Ectodermal cell (in vitro differentiated cells): ENCODE measurements around the gene JAKMIP1.
"Not testable (repeated sequence)": the region's sequence is repeated elsewhere in the genome, so short reads cannot be mapped to it uniquely, and the experiment has no call there.

Source experiments
- H3K27ac ChIP-seq: 2 replicates; pipeline ENCODE4 v1.7.0; 2013; ENCODE audit warnings: mild to moderate bottlenecking, low read depth, low read length; ENCODE audit not compliant: insufficient read depth, poor library complexity, severe bottlenecking
- H3K27me3 ChIP-seq: 2 replicates; pipeline ENCODE4 v1.7.0; 2013; ENCODE audit warnings: mild to moderate bottlenecking, low read length; ENCODE audit not compliant: insufficient read depth, control insufficient read depth, poor library complexity, severe bottlenecking
- H3K36me3 ChIP-seq: one replicate; pipeline ENCODE4 v1.7.0; 2013; ENCODE audit warnings: low read length; ENCODE audit not compliant: control insufficient read depth, insufficient read depth
- H3K4me1 ChIP-seq: one replicate; pipeline ENCODE4 v1.7.0; 2013; ENCODE audit warnings: low read length; ENCODE audit not compliant: control insufficient read depth, insufficient read depth
- H3K4me3 ChIP-seq: 2 replicates; pipeline ENCODE4 v1.7.0; 2013; ENCODE audit warnings: low read depth, low read length, control low read depth; ENCODE audit not compliant: insufficient read depth
- H3K9me3 ChIP-seq: 2 replicates; pipeline ENCODE4 v1.7.0; 2013; ENCODE audit warnings: mild to moderate bottlenecking, low read length, moderate library complexity; ENCODE audit not compliant: control insufficient read depth
- whole genome bisulfite sequencing, 2 experiments: methylation state at CpG; one replicate each; pipeline ENCODE4 v1.1.7; 2013; ENCODE audit warnings: missing lambda C conversion rate in 2 of 2; 5-methylcytosine and 5-hydroxymethylcytosine counted together

The JAKMIP1 gene

GRCh38 chr4:6008766-6009385 lies 191.5 kb downstream of the JAKMIP1 start:
- H3K27me3 ChIP-seq: peaks cover 46% of the 10 kb centered on the region
- H3K4me3 ChIP-seq: no peak overlapping the region
- H3K4me1 ChIP-seq: no peaks in the 10 kb centered on the region
- H3K36me3 ChIP-seq: no peaks in the 10 kb centered on the region
- H3K9me3 ChIP-seq: no peaks in the 10 kb centered on the region
- WGBS, 2 experiments: 90 to 93% methylated on average over 19 of the region's 19 CpGs
- no peak overlapping the region for H3K27ac ChIP-seq

DNA sequence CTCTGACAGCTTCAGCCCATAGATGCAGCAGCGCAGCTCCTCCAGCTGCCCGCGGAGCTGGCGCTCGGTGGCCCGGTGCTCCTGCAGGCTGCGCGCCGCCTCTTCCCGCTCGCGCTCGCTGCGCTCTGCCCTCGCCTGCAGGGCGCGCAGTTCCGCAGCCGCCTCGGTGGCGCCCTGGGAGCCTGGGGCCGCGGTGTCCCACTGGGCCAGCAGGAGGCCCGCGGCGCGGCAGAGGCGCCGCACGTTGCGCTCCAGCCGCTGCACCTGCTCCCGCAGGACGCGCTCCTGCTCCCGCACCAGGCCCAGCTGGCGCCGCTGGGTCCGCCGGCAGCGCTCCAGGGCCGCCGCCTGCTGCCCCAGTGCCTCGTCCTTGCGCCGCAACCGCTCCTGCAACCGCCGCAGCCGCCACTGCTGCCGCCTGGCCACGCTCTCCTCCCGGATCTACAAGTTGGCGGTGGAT lies 192.2 kb downstream of the JAKMIP1 start:
- Histone ChIP-seq H3K4me3 (no peak overlapping the region), H3K27me3 (peaks cover 46% of the 10 kb centered on the region)
- 6% methylated on average over 54 of the region's 54 CpGs for WGBS, 2 experiments

GRCh38 chr4:6005175-6005574 lies 195.2 kb downstream of the JAKMIP1 start:
- no peaks in the 10 kb centered on the region for H3K4me1 ChIP-seq
- peaks cover 41% of the 10 kb centered on the region for H3K27me3 ChIP-seq
- 91 to 93% methylated on average over 4 of the region's 4 CpGs for WGBS, 2 experiments

More for the DNA sequence above, 192.2 kb downstream of the JAKMIP1 start:
- Histone ChIP-seq H3K4me1 (no peaks in the 10 kb centered on the region), H3K36me3 (no peaks in the 10 kb centered on the region), H3K9me3 (no peaks in the 10 kb centered on the region), H3K27ac (no peak overlapping the region)

GRCh38 chr4:6003485-6003884 lies 196.9 kb downstream of the JAKMIP1 start:
- H3K36me3 ChIP-seq, H3K4me1 ChIP-seq, H3K4me3 ChIP-seq, H3K9me3 ChIP-seq, H3K27ac ChIP-seq: not testable (repeated sequence)
- peaks cover 25% of the 10 kb centered on the region for H3K27me3 ChIP-seq
- 90 to 92% methylated on average over 1 of the region's 1 CpG for WGBS, 2 experiments

More at GRCh38 chr4:6005175-6005574, 195.2 kb downstream of the JAKMIP1 start:
- Histone ChIP-seq H3K4me3 (no peak overlapping the region), H3K27ac (no peak overlapping the region), H3K9me3 (no peaks in the 10 kb centered on the region), H3K36me3 (no peaks in the 10 kb centered on the region)

- Histone ChIP-seq H3K36me3 (no peaks in the 10 kb centered on the region), H3K9me3 (no peaks in the 10 kb centered on the region), H3K4me3 (no peak overlapping the region), H3K27ac (no peak overlapping the region), H3K27me3 (peaks cover 19% of the 10 kb centered on the region), H3K4me1 (no peaks in the 10 kb centered on the region)
- WGBS, 2 experiments: 74 to 78% methylated on average over 3 of the region's 3 CpGs
These were observed 197.4 kb downstream of the JAKMIP1 start for GRCh38 chr4:6002926-6003325.

DNA sequence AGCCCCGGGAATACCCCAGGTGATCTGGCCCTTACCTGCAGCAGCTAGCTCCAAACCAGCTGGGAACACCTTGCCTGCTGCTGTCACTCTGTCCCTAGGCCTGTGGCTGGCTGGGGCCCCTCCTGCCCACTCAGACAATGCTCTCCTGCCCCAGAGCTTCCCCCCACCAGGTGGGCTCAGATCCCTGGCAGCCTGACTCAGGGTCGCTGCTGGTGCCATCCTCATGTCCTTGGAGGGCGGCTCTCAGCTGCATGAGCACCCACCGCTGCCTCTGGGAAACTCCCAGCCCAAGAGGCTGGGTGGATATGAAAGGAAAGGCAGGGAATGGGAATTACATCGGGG lies 197.9 kb downstream of the JAKMIP1 start:
- H3K4me1 ChIP-seq: no peaks in the 10 kb centered on the region
- no peak overlapping the region for H3K27ac ChIP-seq
- peaks cover 14% of the 10 kb centered on the region for H3K27me3 ChIP-seq
- H3K36me3 ChIP-seq: no peaks in the 10 kb centered on the region
- H3K4me3 ChIP-seq: no peak overlapping the region
- no peaks in the 10 kb centered on the region for H3K9me3 ChIP-seq
- WGBS, 2 experiments: 92 to 93% methylated on average over 5 of the region's 5 CpGs

- WGBS, 2 experiments: 85 to 91% methylated on average over 6 of the region's 6 CpGs
- H3K4me3 ChIP-seq: no peak overlapping the region
- H3K36me3 ChIP-seq: no peaks in the 10 kb centered on the region
- peaks cover 9% of the 10 kb centered on the region for H3K27me3 ChIP-seq
- H3K9me3 ChIP-seq: no peaks in the 10 kb centered on the region
- H3K4me1 ChIP-seq: no peaks in the 10 kb centered on the region
- H3K27ac ChIP-seq: no peak overlapping the region
These were observed 198.5 kb downstream of the JAKMIP1 start for GRCh38 chr4:6001680-6002491.

GRCh38 chr4:5999830-6000365 lies 200.5 kb downstream of the JAKMIP1 start:
- Histone ChIP-seq H3K4me1 (no peaks in the 10 kb centered on the region), H3K4me3 (no peak overlapping the region), H3K27ac (no peak overlapping the region), H3K27me3 (no peaks in the 10 kb centered on the region), H3K36me3 (no peaks in the 10 kb centered on the region), H3K9me3 (no peaks in the 10 kb centered on the region)
- WGBS, 2 experiments: 93 to 95% methylated on average over 9 of the region's 9 CpGs

DNA sequence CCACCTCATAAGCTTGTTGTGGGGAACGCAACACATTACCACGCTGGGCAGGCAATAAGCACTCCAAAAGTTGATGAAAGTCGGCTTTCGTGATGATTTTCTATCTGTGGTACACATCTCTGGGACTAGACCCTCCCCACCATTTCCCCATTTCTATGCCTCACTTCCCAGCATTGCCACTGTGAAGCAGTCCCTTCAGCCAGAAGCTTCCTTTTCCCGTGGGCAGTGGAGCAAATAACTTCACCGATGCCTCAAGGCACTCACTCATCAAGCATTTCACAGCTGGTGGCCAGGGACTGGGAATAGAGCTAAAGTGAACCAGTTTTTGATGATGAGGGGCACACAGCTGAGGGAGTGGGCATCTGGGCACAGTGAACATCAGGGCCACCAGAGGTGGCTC lies 201.0 kb downstream of the JAKMIP1 start:
- no peaks in the 10 kb centered on the region for H3K9me3 ChIP-seq
- H3K27ac ChIP-seq: no peak overlapping the region
- 82 to 83% methylated on average over 6 of the region's 6 CpGs for WGBS, 2 experiments
- no peaks in the 10 kb centered on the region for H3K36me3 ChIP-seq
- no peaks in the 10 kb centered on the region for H3K27me3 ChIP-seq
- H3K4me3 ChIP-seq: no peak overlapping the region
- H3K4me1 ChIP-seq: no peaks in the 10 kb centered on the region

GRCh38 chr4:5998333-5998936 lies 201.9 kb downstream of the JAKMIP1 start:
- no peaks in the 10 kb centered on the region for H3K9me3 ChIP-seq
- no peaks in the 10 kb centered on the region for H3K4me1 ChIP-seq
- H3K27me3 ChIP-seq: no peaks in the 10 kb centered on the region
- WGBS, 2 experiments: 10 to 12% methylated on average over 9 of the region's 9 CpGs
- no peak overlapping the region for H3K27ac ChIP-seq
- no peak overlapping the region for H3K4me3 ChIP-seq
- H3K36me3 ChIP-seq: no peaks in the 10 kb centered on the region
